IMR-90 (cell line): ENCODE data around the gene SEL1L.

Experiments
- CEBPB ChIP-seq: IDR thresholded peaks from 2 replicates; pipeline ENCODE4 v1.6.1; 2012; ENCODE audit warnings: low read depth, low read length, improper control_type of control experiment
- CTCF ChIP-seq: conservative IDR thresholded peaks from 2 replicates; pipeline ENCODE4 v1.5.1; 2012; ENCODE audit warnings: mild to moderate bottlenecking, low read depth, low read length, improper control_type of control experiment
- POLR2A ChIP-seq: IDR thresholded peaks from 2 replicates; pipeline ENCODE4 v1.6.1; 2012; ENCODE audit warnings: mild to moderate bottlenecking, low read depth, low read length
- RAD21 ChIP-seq: IDR thresholded peaks from 2 replicates; pipeline ENCODE4 v1.6.1; 2012; ENCODE audit warnings: low read length, improper control_type of control experiment
- RFX5 ChIP-seq: IDR thresholded peaks from 2 replicates; pipeline ENCODE4 v1.8.0; 2012; ENCODE audit warnings: low read depth, mild to moderate bottlenecking, low read length, moderate library complexity
- USF2 ChIP-seq: fragments of 150-350 bp; IDR thresholded peaks from 2 replicates; pipeline ENCODE4 v1.6.1; 2017; ENCODE audit warnings: mild to moderate bottlenecking, antibody characterized with exemption, low read length, low read depth

GRCh38 chr14:81452341-81453133, 81.1 kb downstream of the SEL1L start:
- no peak for TF ChIP-seq CEBPB
- TF ChIP-seq CTCF = no peak
- TF ChIP-seq POLR2A = no peak
- no peak for TF ChIP-seq USF2
- TF ChIP-seq RFX5 = no peak
- no peak for TF ChIP-seq RAD21
